ENCODE measurements around the gene ATPAF2. TPM values are rescaled to one million over a fixed set of nuclear protein-coding genes. Genes with fewer than 3 reads are reported as not detected.

ATPAF2 gene
- total and polyA plus RNA-seq, 4 donors, result 12.9 to 20.1 (median 16.8) TPM

DNA sequence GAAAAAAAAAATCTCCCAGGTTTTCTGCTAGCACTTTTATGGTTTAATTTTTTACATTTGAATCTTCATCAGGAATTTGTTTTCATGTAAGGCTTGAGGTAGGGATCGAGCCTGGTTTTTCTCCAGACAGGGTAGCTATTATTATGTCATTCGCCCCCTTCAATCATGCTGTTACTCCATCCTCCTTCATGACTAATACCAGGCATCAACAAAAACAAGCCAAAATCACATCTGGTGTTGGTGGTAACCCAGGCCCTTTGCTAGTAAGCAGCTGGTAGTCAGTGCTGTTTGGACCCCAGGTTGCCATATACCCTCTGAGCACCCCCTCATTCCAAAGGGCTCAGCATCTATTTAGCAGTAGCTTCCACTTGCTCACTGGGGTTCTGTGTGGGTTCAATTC, 36.8 kb downstream of the ATPAF2 start:
- Histone ChIP-seq H3K36me3 (ENCODE audit: control insufficient read depth in 4 of 4, insufficient read depth in 3 of 4, low read depth in 1 of 4, low read length in 3 of 4) (peaks cover 0 to 4% (median 0%) of the 10 kb centered on the region in 4 donors), H3K27me3 (ENCODE audit: control insufficient read depth in 4 of 4, insufficient read depth in 4 of 4, low read length in 3 of 4) (no peaks in the 10 kb centered on the region), H3K9ac (ENCODE audit: low read depth in 1 of 2, low read length in 2 of 2) (no peak overlapping the region), H3K4me1 (ENCODE audit: control insufficient read depth in 4 of 4, insufficient read depth in 4 of 4, low read length in 3 of 4) (no peaks in the 10 kb centered on the region), H3K9me3 (ENCODE audit: control insufficient read depth in 4 of 4, low read length in 3 of 4) (no peaks in the 10 kb centered on the region), H3K4me3 (ENCODE audit: low read depth in 1 of 3, low read length in 3 of 3) (no peak overlapping the region), H3K27ac (ENCODE audit: low read depth in 1 of 2, low read length in 2 of 2) (no peak overlapping the region)
- 94% methylated on average over 2 of the region's 2 CpGs for WGBS
- DNase-seq (ENCODE audit: low spot score), result no peak
- TF ChIP-seq, protein P1, sequence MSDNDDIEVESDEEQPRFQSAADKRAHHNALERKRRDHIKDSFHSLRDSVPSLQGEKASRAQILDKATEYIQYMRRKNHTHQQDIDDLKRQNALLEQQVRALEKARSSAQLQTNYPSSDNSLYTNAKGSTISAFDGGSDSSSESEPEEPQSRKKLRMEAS (IDR thresholded peaks at IDR 0.05), result no peak
- TF ChIP-seq HNF4A (conservative IDR thresholded peaks at IDR 0.05) (no peak), TAF1 (conservative IDR thresholded peaks at IDR 0.05) (no peak), GABPA (IDR thresholded peaks at IDR 0.05 in 1 of 2, conservative IDR thresholded peaks at IDR 0.05 in 1 of 2) (no peak), HNF4G (IDR thresholded peaks at IDR 0.05) (no peak), NR2F2 (IDR thresholded peaks at IDR 0.05) (no peak), JUND (IDR thresholded peaks at IDR 0.05) (no peak), SP1 (IDR thresholded peaks at IDR 0.05) (no peak), RAD21 (IDR thresholded peaks at IDR 0.05) (no peak), FOXA2 (IDR thresholded peaks at IDR 0.05) (no peak), YY1 (IDR thresholded peaks at IDR 0.05) (no peak), RXRA (IDR thresholded peaks at IDR 0.05) (no peak)
- TF ChIP-seq, protein P2, sequence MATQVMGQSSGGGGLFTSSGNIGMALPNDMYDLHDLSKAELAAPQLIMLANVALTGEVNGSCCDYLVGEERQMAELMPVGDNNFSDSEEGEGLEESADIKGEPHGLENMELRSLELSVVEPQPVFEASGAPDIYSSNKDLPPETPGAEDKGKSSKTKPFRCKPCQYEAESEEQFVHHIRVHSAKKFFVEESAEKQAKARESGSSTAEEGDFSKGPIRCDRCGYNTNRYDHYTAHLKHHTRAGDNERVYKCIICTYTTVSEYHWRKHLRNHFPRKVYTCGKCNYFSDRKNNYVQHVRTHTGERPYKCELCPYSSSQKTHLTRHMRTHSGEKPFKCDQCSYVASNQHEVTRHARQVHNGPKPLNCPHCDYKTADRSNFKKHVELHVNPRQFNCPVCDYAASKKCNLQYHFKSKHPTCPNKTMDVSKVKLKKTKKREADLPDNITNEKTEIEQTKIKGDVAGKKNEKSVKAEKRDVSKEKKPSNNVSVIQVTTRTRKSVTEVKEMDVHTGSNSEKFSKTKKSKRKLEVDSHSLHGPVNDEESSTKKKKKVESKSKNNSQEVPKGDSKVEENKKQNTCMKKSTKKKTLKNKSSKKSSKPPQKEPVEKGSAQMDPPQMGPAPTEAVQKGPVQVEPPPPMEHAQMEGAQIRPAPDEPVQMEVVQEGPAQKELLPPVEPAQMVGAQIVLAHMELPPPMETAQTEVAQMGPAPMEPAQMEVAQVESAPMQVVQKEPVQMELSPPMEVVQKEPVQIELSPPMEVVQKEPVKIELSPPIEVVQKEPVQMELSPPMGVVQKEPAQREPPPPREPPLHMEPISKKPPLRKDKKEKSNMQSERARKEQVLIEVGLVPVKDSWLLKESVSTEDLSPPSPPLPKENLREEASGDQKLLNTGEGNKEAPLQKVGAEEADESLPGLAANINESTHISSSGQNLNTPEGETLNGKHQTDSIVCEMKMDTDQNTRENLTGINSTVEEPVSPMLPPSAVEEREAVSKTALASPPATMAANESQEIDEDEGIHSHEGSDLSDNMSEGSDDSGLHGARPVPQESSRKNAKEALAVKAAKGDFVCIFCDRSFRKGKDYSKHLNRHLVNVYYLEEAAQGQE (IDR thresholded peaks at IDR 0.05), result no peak
- TF ChIP-seq, protein P3, sequence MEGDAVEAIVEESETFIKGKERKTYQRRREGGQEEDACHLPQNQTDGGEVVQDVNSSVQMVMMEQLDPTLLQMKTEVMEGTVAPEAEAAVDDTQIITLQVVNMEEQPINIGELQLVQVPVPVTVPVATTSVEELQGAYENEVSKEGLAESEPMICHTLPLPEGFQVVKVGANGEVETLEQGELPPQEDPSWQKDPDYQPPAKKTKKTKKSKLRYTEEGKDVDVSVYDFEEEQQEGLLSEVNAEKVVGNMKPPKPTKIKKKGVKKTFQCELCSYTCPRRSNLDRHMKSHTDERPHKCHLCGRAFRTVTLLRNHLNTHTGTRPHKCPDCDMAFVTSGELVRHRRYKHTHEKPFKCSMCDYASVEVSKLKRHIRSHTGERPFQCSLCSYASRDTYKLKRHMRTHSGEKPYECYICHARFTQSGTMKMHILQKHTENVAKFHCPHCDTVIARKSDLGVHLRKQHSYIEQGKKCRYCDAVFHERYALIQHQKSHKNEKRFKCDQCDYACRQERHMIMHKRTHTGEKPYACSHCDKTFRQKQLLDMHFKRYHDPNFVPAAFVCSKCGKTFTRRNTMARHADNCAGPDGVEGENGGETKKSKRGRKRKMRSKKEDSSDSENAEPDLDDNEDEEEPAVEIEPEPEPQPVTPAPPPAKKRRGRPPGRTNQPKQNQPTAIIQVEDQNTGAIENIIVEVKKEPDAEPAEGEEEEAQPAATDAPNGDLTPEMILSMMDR (IDR thresholded peaks at IDR 0.05; ENCODE audit: low read depth, low read length, missing input control), result no peak
- TF ChIP-seq, protein P4, sequence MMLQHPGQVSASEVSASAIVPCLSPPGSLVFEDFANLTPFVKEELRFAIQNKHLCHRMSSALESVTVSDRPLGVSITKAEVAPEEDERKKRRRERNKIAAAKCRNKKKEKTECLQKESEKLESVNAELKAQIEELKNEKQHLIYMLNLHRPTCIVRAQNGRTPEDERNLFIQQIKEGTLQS (IDR thresholded peaks at IDR 0.05), result no peak

DNA sequence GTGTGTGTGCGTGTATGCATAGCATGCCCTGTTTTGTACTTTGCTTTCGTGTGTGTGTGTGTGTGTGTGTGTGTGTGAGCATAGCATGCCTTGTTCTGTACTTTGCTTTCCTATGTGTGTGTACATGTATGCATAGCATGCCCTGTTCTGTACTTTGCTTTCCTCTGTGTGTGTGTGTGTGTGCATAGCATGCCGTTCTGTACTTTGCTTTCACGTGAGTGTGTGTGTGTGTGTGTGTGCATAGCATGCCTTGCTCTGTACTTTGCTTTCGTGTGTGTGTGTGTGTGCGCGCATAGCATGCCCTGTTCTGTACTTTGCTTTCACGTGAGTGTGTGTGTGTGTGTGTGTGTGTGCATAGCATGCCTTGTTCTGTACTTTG, 38.9 kb downstream of the ATPAF2 start:
- WGBS, result 52% methylated on average over 8 of the region's 8 CpGs
- Histone ChIP-seq H3K27ac (ENCODE audit: low read depth in 1 of 2, low read length in 2 of 2) (no peak overlapping the region), H3K4me3 (ENCODE audit: low read depth in 1 of 3, low read length in 3 of 3) (no peak overlapping the region), H3K27me3 (ENCODE audit: control insufficient read depth in 4 of 4, insufficient read depth in 4 of 4, low read length in 3 of 4) (no peaks in the 10 kb centered on the region), H3K9ac (ENCODE audit: low read depth in 1 of 2, low read length in 2 of 2) (no peak overlapping the region), H3K9me3 (ENCODE audit: control insufficient read depth in 4 of 4, low read length in 3 of 4) (no peaks in the 10 kb centered on the region), H3K36me3 (ENCODE audit: control insufficient read depth in 4 of 4, insufficient read depth in 3 of 4, low read depth in 1 of 4, low read length in 3 of 4) (no peaks in the 10 kb centered on the region), H3K4me1 (ENCODE audit: control insufficient read depth in 4 of 4, insufficient read depth in 4 of 4, low read length in 3 of 4) (no peaks in the 10 kb centered on the region)
- DNase-seq (ENCODE audit: low spot score), result no peak
- TF ChIP-seq HNF4G (IDR thresholded peaks at IDR 0.05) (no peak), JUND (IDR thresholded peaks at IDR 0.05) (no peak), YY1 (IDR thresholded peaks at IDR 0.05) (no peak), HNF4A (conservative IDR thresholded peaks at IDR 0.05) (no peak), FOXA1 (IDR thresholded peaks at IDR 0.05) (no peak), SP1 (IDR thresholded peaks at IDR 0.05) (no peak), TAF1 (conservative IDR thresholded peaks at IDR 0.05) (no peak), FOXA2 (IDR thresholded peaks at IDR 0.05) (no peak)
- TF ChIP-seq, protein P3 (IDR thresholded peaks at IDR 0.05; ENCODE audit: low read depth, low read length, missing input control), result no peak
- TF ChIP-seq, protein P1 (IDR thresholded peaks at IDR 0.05), result no peak
